Activated CD8-positive, alpha-beta T cell treated with anti-CD3 and anti-CD28 coated beads for 36 hours (primary cell): ENCODE results near the gene IL1RL2. TPM values are rescaled to one million over a fixed set of nuclear protein-coding genes. Genes with fewer than 3 reads are reported as not detected.

Experiments
- ATAC-seq: fragments of 200-7000 bp; cut with Tn5 transposase; one replicate; pipeline ENCODE4 v1.10.0; 2021; ENCODE audit warnings: mild to moderate bottlenecking, moderate library complexity
- CTCF ChIA-PET: fragments of 350-600 bp; sonication (Branson Sonifier 250); formaldehyde crosslinking; loops from one replicate; lab custom pipeline; 2021; ENCODE audit warnings: antibody characterized with exemption; lab: Charles Lee
- POLR2A ChIA-PET: fragments of 350-600 bp; sonication (Branson Sonifier 250); formaldehyde crosslinking; loops from one replicate; lab custom pipeline; 2021; ENCODE audit warnings: antibody characterized with exemption; lab: Charles Lee
- DNase-seq: peaks from one replicate; pipeline ENCODE4 v3.0.0-alpha.2; 2020
- H3K27ac Mint-ChIP-seq: one replicate; pipeline ENCODE4 v1.8.0; 2021; ENCODE audit warnings: mild to moderate bottlenecking, mixed read lengths
- H3K27me3 Mint-ChIP-seq: one replicate; pipeline ENCODE4 v1.8.0; 2021; ENCODE audit warnings: mixed read lengths
- H3K36me3 Mint-ChIP-seq: one replicate; pipeline ENCODE4 v1.8.0; 2021; ENCODE audit warnings: low read depth, mixed read lengths
- H3K4me1 Mint-ChIP-seq: one replicate; pipeline ENCODE4 v1.8.0; 2021; ENCODE audit warnings: low read depth, mixed read lengths
- H3K4me3 Mint-ChIP-seq: one replicate; pipeline ENCODE4 v1.8.0; 2021; ENCODE audit warnings: mild to moderate bottlenecking, moderate library complexity, mixed read lengths
- H3K9me3 Mint-ChIP-seq: one replicate; pipeline ENCODE4 v1.8.0; 2021; ENCODE audit warnings: mixed read lengths
- CTCF ChIP-seq: fragments of 200-600 bp; IDR thresholded peaks from one replicate; pipeline ENCODE4 v1.8.0; 2022; ENCODE audit warnings: antibody characterized with exemption, mild to moderate bottlenecking
- intact Hi-C: fragments of 100-400 bp; cut with micrococcal nuclease; formaldehyde crosslinking; loops from one replicate; pipeline ENCODE4 v1.10.0; 2022
- total RNA-seq, 2 experiments: library from RNA; stranded (reverse); gene quantifications; one replicate each; pipeline ENCODE4 v1.2.3, GENCODE V29; 2021

IL1RL2 gene
- total RNA-seq, 2 experiments from 2014 or later: not detected

GRCh38 chr2:102179788-102180686, 6.8 kb upstream of the IL1RL2 start:
- TF ChIP-seq CTCF: no peak
- H3K4me1 Mint-ChIP-seq: no peaks in the 10 kb centered on the region
- CTCF ChIA-PET: interaction anchor here (1.8 kb wide), 1 partner anchor 61 kb away, joined by 5 read pairs; no protein-coding TSS in a partner anchor
- no peak for ATAC-seq
- H3K9me3 Mint-ChIP-seq: no peaks in the 10 kb centered on the region
- H3K36me3 Mint-ChIP-seq: no peaks in the 10 kb centered on the region
- POLR2A ChIA-PET: no interaction called here
- DNase-seq: no peak
- peaks cover 16% of the 10 kb centered on the region for H3K27me3 Mint-ChIP-seq
- intact Hi-C loops: no loop called here
- H3K4me3 Mint-ChIP-seq: no peak overlapping the region
- no peak overlapping the region for H3K27ac Mint-ChIP-seq

GRCh38 chr2:102180687-102180999, 6.2 kb upstream of the IL1RL2 start:
- CTCF ChIA-PET: interaction anchor here (1.8 kb wide), 1 partner anchor 60 kb away, joined by 5 read pairs; no protein-coding TSS in a partner anchor

GRCh38 chr2:102181376-102181775, 5.4 kb upstream of the IL1RL2 start:
- CTCF ChIA-PET: interaction anchor here (1.1 to 1.8 kb wide), 2 partner anchors 59 to 60 kb away, joined by 5 read pairs; no protein-coding TSS in a partner anchor

More at GRCh38 chr2:102180687-102180999, 6.2 kb upstream of the IL1RL2 start:
- no peaks in the 10 kb centered on the region for H3K9me3 Mint-ChIP-seq
- H3K27me3 Mint-ChIP-seq: peaks cover 15% of the 10 kb centered on the region
- no peak overlapping the region for H3K4me3 Mint-ChIP-seq
- H3K36me3 Mint-ChIP-seq: no peaks in the 10 kb centered on the region
- POLR2A ChIA-PET: no interaction called here
- TF ChIP-seq CTCF: no peak
- ATAC-seq (no peak), DNase-seq (no peak)
- peaks cover 3% of the 10 kb centered on the region for H3K4me1 Mint-ChIP-seq
- no peak overlapping the region for H3K27ac Mint-ChIP-seq
- intact Hi-C loops: no loop called here

GRCh38 chr2:102181919-102182635, 4.7 kb upstream of the IL1RL2 start:
- no peak overlapping the region for H3K4me3 Mint-ChIP-seq
- H3K9me3 Mint-ChIP-seq: no peaks in the 10 kb centered on the region
- H3K27ac Mint-ChIP-seq: no peak overlapping the region
- ChIA-PET POLR2A (no interaction called here), CTCF (interaction anchor here (1.1 kb wide), 1 partner anchor 58 kb away, joined by 5 read pairs; no protein-coding TSS in a partner anchor)
- DNase-seq: no peak
- H3K27me3 Mint-ChIP-seq: peaks cover 15% of the 10 kb centered on the region
- TF ChIP-seq CTCF: no peak
- H3K4me1 Mint-ChIP-seq: peaks cover 10% of the 10 kb centered on the region
- no peaks in the 10 kb centered on the region for H3K36me3 Mint-ChIP-seq
- ATAC-seq: no peak
- intact Hi-C loops: no loop called here

More at GRCh38 chr2:102181376-102181775, 5.4 kb upstream of the IL1RL2 start:
- peaks cover 6% of the 10 kb centered on the region for H3K4me1 Mint-ChIP-seq
- no peaks in the 10 kb centered on the region for H3K36me3 Mint-ChIP-seq
- peaks cover 15% of the 10 kb centered on the region for H3K27me3 Mint-ChIP-seq
- POLR2A ChIA-PET: no interaction called here
- no peak overlapping the region for H3K4me3 Mint-ChIP-seq
- intact Hi-C loops: no loop called here
- DNase-seq: no peak
- H3K27ac Mint-ChIP-seq: no peak overlapping the region
- TF ChIP-seq CTCF: no peak
- no peaks in the 10 kb centered on the region for H3K9me3 Mint-ChIP-seq
- no peak for ATAC-seq
